Measurements from ENCODE around the gene INPPL1.

DNA sequence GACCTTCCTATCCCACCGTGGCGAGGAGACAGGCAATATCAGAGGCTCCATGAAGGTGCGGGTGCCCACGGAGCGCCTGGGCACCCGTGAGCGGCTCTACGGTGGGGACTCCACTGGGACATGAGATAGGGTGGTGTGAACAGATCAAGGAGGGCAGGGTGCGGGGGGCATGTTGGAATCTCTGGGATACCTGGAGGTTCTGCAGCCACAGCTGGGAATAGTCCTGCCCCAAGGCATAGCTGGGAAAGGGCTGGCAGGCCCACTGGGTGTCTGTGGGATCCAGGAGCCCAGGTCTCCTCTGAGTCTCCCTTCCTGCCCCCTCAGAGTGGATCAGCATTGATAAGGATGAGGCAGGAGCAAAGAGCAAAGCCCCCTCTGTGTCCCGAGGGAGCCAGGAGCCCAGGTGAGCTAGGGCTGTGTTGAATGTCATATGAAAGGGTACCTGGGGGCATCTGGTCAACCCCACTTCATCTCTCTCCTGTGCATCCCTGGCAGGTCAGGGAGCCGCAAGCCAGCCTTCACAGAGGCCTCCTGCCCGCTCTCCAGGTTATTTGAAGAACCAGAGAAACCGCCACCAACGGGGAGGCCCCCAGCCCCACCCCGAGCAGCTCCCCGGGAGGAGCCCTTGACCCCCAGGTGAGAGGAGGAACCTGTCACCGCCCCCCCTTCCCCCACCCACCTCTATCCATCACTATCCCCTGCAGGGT lies 10.9 kb downstream of the INPPL1 start:
- TF ChIP-seq, protein P1, sequence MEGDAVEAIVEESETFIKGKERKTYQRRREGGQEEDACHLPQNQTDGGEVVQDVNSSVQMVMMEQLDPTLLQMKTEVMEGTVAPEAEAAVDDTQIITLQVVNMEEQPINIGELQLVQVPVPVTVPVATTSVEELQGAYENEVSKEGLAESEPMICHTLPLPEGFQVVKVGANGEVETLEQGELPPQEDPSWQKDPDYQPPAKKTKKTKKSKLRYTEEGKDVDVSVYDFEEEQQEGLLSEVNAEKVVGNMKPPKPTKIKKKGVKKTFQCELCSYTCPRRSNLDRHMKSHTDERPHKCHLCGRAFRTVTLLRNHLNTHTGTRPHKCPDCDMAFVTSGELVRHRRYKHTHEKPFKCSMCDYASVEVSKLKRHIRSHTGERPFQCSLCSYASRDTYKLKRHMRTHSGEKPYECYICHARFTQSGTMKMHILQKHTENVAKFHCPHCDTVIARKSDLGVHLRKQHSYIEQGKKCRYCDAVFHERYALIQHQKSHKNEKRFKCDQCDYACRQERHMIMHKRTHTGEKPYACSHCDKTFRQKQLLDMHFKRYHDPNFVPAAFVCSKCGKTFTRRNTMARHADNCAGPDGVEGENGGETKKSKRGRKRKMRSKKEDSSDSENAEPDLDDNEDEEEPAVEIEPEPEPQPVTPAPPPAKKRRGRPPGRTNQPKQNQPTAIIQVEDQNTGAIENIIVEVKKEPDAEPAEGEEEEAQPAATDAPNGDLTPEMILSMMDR (IDR thresholded peaks at IDR 0.05 in 8 of 11, conservative IDR thresholded peaks at IDR 0.05 in 3 of 11): no peak
- TF ChIP-seq POLR2A (IDR thresholded peaks at IDR 0.05) (no peak), POLR2AphosphoS5 (IDR thresholded peaks at IDR 0.05) (no peak)
